ENCODE results near the gene PNKP. TPM values are rescaled to one million over a fixed set of nuclear protein-coding genes. Genes with fewer than 3 reads are reported as not detected.

The PNKP gene
- total RNA-seq, 2 experiments from 2014 or later, result 86.7 to 93.1 TPM

- POLR2A ChIA-PET, result interaction anchor here (0.5 to 2.5 kb wide), 5 partner anchors 13 to 1630 kb away, joined by 3 to 12 read pairs (median 5); partner anchors contain the start of genes ATF5 and NUP62
- CTCF ChIA-PET, result interaction anchor here (1.3 to 1.6 kb wide), 3 partner anchors 12 to 24 kb away, joined by 3 to 11 read pairs (median 3); no protein-coding TSS in a partner anchor
Measured at GRCh38 chr19:49894011-49894664, 26.8 kb upstream of the PNKP start.

- CTCF ChIA-PET, result no interaction called here
- POLR2A ChIA-PET, result no interaction called here
Measured at GRCh38 chr19:49892716-49893115, 25.3 kb upstream of the PNKP start.

GRCh38 chr19:49891393-49891792 is 24.0 kb upstream of the PNKP start:
- ChIA-PET POLR2A (interaction anchor here (1.0 kb wide), 1 partner anchor 24 kb away, joined by 3 read pairs; the partner anchor contains the start of gene PNKP), CTCF (interaction anchor here (1.8 to 2.1 kb wide), 2 partner anchors 15 to 20 kb away, joined by 6 to 11 read pairs; partner anchors contain the start of genes AKT1S1 and TBC1D17)

GRCh38 chr19:49890349-49891311 is 23.3 kb upstream of the PNKP start:
- POLR2A ChIA-PET, result interaction anchor here (0.6 to 1.6 kb wide), 3 partner anchors 38 to 108 kb away, joined by 3 to 4 read pairs (median 4); partner anchors contain the start of gene NUP62

GRCh38 chr19:49889687-49890348 is 22.4 kb upstream of the PNKP start:
- POLR2A ChIA-PET, result interaction anchor here (0.6 to 1.6 kb wide), 3 partner anchors 38 to 109 kb away, joined by 3 to 4 read pairs (median 4); partner anchors contain the start of gene NUP62
- CTCF ChIA-PET, result interaction anchor here (0.7 to 2.1 kb wide), 8 partner anchors 8 to 172 kb away, joined by 3 to 11 read pairs (median 4); partner anchors contain the start of genes AKT1S1, PTOV1 and TBC1D17

More at GRCh38 chr19:49890349-49891311, 23.3 kb upstream of the PNKP start:
- CTCF ChIA-PET, result interaction anchor here (0.5 to 2.1 kb wide), 9 partner anchors 9 to 173 kb away, joined by 3 to 11 read pairs (median 3); partner anchors contain the start of genes AKT1S1, PTOV1 and TBC1D17

- ChIA-PET CTCF (interaction anchor here (0.8 to 2.1 kb wide), 5 partner anchors 8 to 39 kb away, joined by 3 to 11 read pairs (median 3); partner anchors contain the start of genes AKT1S1, PTOV1 and TBC1D17), POLR2A (interaction anchor here (1.6 kb wide), 1 partner anchor 40 kb away, joined by 4 read pairs; the partner anchor contains the start of gene NUP62)
Measured at GRCh38 chr19:49889038-49889686, 21.8 kb upstream of the PNKP start.

- POLR2A ChIA-PET, result interaction anchor here (0.6 to 1.1 kb wide), 3 partner anchors 41 to 216 kb away, joined by 3 to 6 read pairs (median 6); no protein-coding TSS in a partner anchor
- CTCF ChIA-PET, result no interaction called here
Measured at GRCh38 chr19:49888510-49888824, 21.1 kb upstream of the PNKP start.

- CTCF ChIA-PET, result no interaction called here
- POLR2A ChIA-PET, result interaction anchor here (0.6 to 1.1 kb wide), 3 partner anchors 42 to 215 kb away, joined by 3 to 6 read pairs (median 6); no protein-coding TSS in a partner anchor
Measured at GRCh38 chr19:49887665-49888509, 20.5 kb upstream of the PNKP start.

GRCh38 chr19:49887037-49887664 is 19.8 kb upstream of the PNKP start:
- ChIA-PET POLR2A (interaction anchor here (0.6 to 1.0 kb wide), 2 partner anchors 26 to 34 kb away, joined by 3 read pairs; no protein-coding TSS in a partner anchor), CTCF (interaction anchor here (1.0 kb wide), 1 partner anchor 51 kb away, joined by 3 read pairs; no protein-coding TSS in a partner anchor)

- ChIA-PET CTCF (no interaction called here), POLR2A (interaction anchor here (0.7 kb wide), 1 partner anchor 71 kb away, joined by 3 read pairs; no protein-coding TSS in a partner anchor)
Measured at GRCh38 chr19:49884760-49885159, 17.4 kb upstream of the PNKP start.

GRCh38 chr19:49884109-49884508 is 16.7 kb upstream of the PNKP start:
- ChIA-PET CTCF (no interaction called here), POLR2A (no interaction called here)

- CTCF ChIA-PET, result no interaction called here
- POLR2A ChIA-PET, result no interaction called here
Measured at GRCh38 chr19:49883094-49883493, 15.7 kb upstream of the PNKP start.

- POLR2A ChIA-PET, result no interaction called here
- CTCF ChIA-PET, result no interaction called here
Measured at GRCh38 chr19:49882643-49883042, 15.3 kb upstream of the PNKP start.

GRCh38 chr19:49881672-49882394 is 14.5 kb upstream of the PNKP start:
- ChIA-PET CTCF (interaction anchor here (1.1 kb wide), 1 partner anchor 8 kb away, joined by 4 read pairs; no protein-coding TSS in a partner anchor), POLR2A (interaction anchor here (0.9 kb wide), 1 partner anchor 12 kb away, joined by 5 read pairs; no protein-coding TSS in a partner anchor)

GRCh38 chr19:49881186-49881585 is 13.8 kb upstream of the PNKP start:
- ChIA-PET CTCF (interaction anchor here (1.1 kb wide), 1 partner anchor 9 kb away, joined by 4 read pairs; no protein-coding TSS in a partner anchor), POLR2A (interaction anchor here (0.9 kb wide), 1 partner anchor 13 kb away, joined by 5 read pairs; no protein-coding TSS in a partner anchor)

All from activated CD8-positive, alpha-beta memory T cell treated with anti-CD3 and anti-CD28 coated beads for 36 hours (primary cell).